ENCODE measurements around the gene VANGL2.
A peak's percentile ranks its signal among the peaks of the same experiment; 100 is the strongest.
"Not testable (repeated sequence)": the region's sequence is repeated elsewhere in the genome, so short reads cannot be mapped to it uniquely, and the experiment has no call there.

Gene VANGL2

GRCh38 chr1:160370561-160371345 is 29.6 kb upstream of the VANGL2 start:
- no peak for DNase-seq (ENCODE audit: low spot score)

- no peak for DNase-seq (ENCODE audit: low spot score)
These were observed 29.1 kb upstream of the VANGL2 start for GRCh38 chr1:160371346-160371631.

GRCh38 chr1:160371756-160372155 is 28.6 kb upstream of the VANGL2 start:
- DNase-seq (ENCODE audit: low spot score): no peak

- no peak for DNase-seq (ENCODE audit: low spot score)
These were observed 26.7 kb upstream of the VANGL2 start for GRCh38 chr1:160373696-160374095.

GRCh38 chr1:160374306-160375110 is 25.9 kb upstream of the VANGL2 start:
- DNase-seq (ENCODE audit: low spot score): no peak

- DNase-seq (ENCODE audit: low spot score): no peak
These were observed 24.4 kb upstream of the VANGL2 start for GRCh38 chr1:160375788-160376524.

GRCh38 chr1:160376525-160377131 is 23.7 kb upstream of the VANGL2 start:
- peak; percentile 67 for DNase-seq (ENCODE audit: low spot score)

- DNase-seq (ENCODE audit: low spot score): no peak
These were observed 22.7 kb upstream of the VANGL2 start for GRCh38 chr1:160377585-160378206.

GRCh38 chr1:160384812-160385211 is 15.6 kb upstream of the VANGL2 start:
- DNase-seq (ENCODE audit: low spot score): not testable (repeated sequence)

GRCh38 chr1:160388406-160388805 is 12.0 kb upstream of the VANGL2 start:
- DNase-seq (ENCODE audit: low spot score): not testable (repeated sequence)

GRCh38 chr1:160394673-160395072 is 5.7 kb upstream of the VANGL2 start:
- no peak for DNase-seq (ENCODE audit: low spot score)

GRCh38 chr1:160397651-160398050 is 2.7 kb upstream of the VANGL2 start:
- no peak for DNase-seq (ENCODE audit: low spot score)

GRCh38 chr1:160398823-160399222 is 1.5 kb upstream of the VANGL2 start:
- no peak for DNase-seq (ENCODE audit: low spot score)

GRCh38 chr1:160399544-160400222 is 681 bp upstream of the VANGL2 start:
- DNase-seq (ENCODE audit: low spot score): no peak

GRCh38 chr1:160400646-160401486 is 502 bp downstream of the VANGL2 start:
- DNase-seq (ENCODE audit: low spot score): no peak

GRCh38 chr1:160401487-160401805 is 1.1 kb downstream of the VANGL2 start:
- DNase-seq (ENCODE audit: low spot score): no peak

GRCh38 chr1:160402001-160402795 is 1.8 kb downstream of the VANGL2 start:
- DNase-seq (ENCODE audit: low spot score): no peak

- DNase-seq (ENCODE audit: low spot score): no peak
These were observed 2.9 kb downstream of the VANGL2 start for GRCh38 chr1:160403244-160403643.

GRCh38 chr1:160404094-160404493 is 3.7 kb downstream of the VANGL2 start:
- DNase-seq (ENCODE audit: low spot score): no peak
